ENCODE results near the gene BRINP1.

DNA sequence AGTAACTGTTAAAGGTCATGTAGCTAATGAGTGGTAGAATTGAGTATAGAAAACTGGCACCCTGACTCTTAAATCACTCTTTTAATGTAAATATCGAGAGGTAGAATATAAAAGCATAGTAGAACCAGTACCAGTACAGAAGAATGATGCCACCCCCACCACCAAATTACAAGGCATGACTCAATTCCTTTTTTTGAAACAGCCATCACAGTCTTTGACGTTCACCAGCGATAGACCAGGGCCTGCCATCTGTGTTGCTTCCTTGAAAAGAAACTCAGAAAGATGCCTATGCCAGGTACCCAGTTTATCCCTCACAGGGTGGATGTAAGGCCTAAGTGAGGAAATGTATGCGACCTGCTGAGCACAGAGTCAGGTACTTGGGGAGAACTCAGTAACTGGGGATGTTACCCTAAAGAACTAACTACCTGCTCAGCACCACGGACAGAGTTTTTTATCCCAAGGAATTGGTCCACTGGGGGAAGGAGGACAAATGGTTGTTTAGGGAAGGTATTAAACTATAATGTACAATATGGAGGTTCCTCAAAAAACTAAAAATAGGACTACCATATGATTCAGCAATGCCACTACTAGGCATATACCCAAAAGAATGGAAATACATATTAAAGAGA, 116.5 kb downstream of the BRINP1 start:
- no peak for TF ChIP-seq GATA2 (IDR thresholded peaks at IDR 0.05; ENCODE audit: low read depth, low read length)
- no peak for TF ChIP-seq GATA3 (IDR thresholded peaks at IDR 0.05; ENCODE audit: low read depth, low read length)
